GM21717 (cell line): Measurements from ENCODE around the gene SLIT1.
A peak's percentile ranks its signal among the peaks of the same experiment; 100 is the strongest.
"Not testable (repeated sequence)": the region's sequence is repeated elsewhere in the genome, so short reads cannot be mapped to it uniquely, and the experiment has no call there.

Source experiments
- ATAC-seq: cut with Tn5 transposase; IDR thresholded peaks from one replicate; pipeline ENCODE4 v1.9.1; 2021; ENCODE audit warnings: mild to moderate bottlenecking, moderate library complexity; ENCODE audit not compliant: unreplicated experiment

SLIT1 gene

GRCh38 chr10:97049670-97050069 is 136.1 kb downstream of the SLIT1 start:
- ATAC-seq = no peak

GRCh38 chr10:97048649-97049427 is 136.9 kb downstream of the SLIT1 start:
- no peak for ATAC-seq

- no peak for ATAC-seq
Measured at GRCh38 chr10:97047788-97048187, 138.0 kb downstream of the SLIT1 start.

GRCh38 chr10:97047083-97047736 is 138.5 kb downstream of the SLIT1 start:
- ATAC-seq = no peak

- no peak for ATAC-seq
Measured at GRCh38 chr10:97046456-97047082, 139.2 kb downstream of the SLIT1 start.

- ATAC-seq = no peak
Measured at GRCh38 chr10:97043563-97043855, 142.2 kb downstream of the SLIT1 start.

- ATAC-seq = no peak
Measured at GRCh38 chr10:97042716-97043562, 142.8 kb downstream of the SLIT1 start.

- ATAC-seq = no peak
Measured at GRCh38 chr10:97042081-97042480, 143.7 kb downstream of the SLIT1 start.

- no peak for ATAC-seq
Measured at GRCh38 chr10:97040706-97041105, 145.1 kb downstream of the SLIT1 start.

GRCh38 chr10:97040248-97040584 is 145.5 kb downstream of the SLIT1 start:
- no peak for ATAC-seq

- ATAC-seq = no peak
Measured at GRCh38 chr10:97039538-97040247, 146.1 kb downstream of the SLIT1 start.

GRCh38 chr10:97038688-97039087 is 147.1 kb downstream of the SLIT1 start:
- ATAC-seq = no peak

GRCh38 chr10:97037365-97038361 is 148.1 kb downstream of the SLIT1 start:
- peak; percentile 69 for ATAC-seq

GRCh38 chr10:97034958-97035769 is 150.6 kb downstream of the SLIT1 start:
- ATAC-seq = no peak

GRCh38 chr10:97034301-97034700 is 151.5 kb downstream of the SLIT1 start:
- ATAC-seq = no peak

- not testable (repeated sequence) for ATAC-seq
Measured at GRCh38 chr10:97033841-97034240, 151.9 kb downstream of the SLIT1 start.

- no peak for ATAC-seq
Measured at GRCh38 chr10:97032624-97033023, 153.1 kb downstream of the SLIT1 start.

GRCh38 chr10:97031459-97031858 is 154.3 kb downstream of the SLIT1 start:
- ATAC-seq = no peak

- ATAC-seq = no peak
Measured at GRCh38 chr10:97030894-97031293, 154.9 kb downstream of the SLIT1 start.
